SK-N-MC (cell line): Measurements from ENCODE around the gene CCR5.

ENCODE experiments used
- EZH2 ChIP-seq: fragments of 200-600 bp; sonication (generic); IDR thresholded peaks from one replicate; pipeline ENCODE4 v1.6.1; 2017; ENCODE audit warnings: antibody characterized with exemption
- POLR2AphosphoS5 ChIP-seq: IDR thresholded peaks from 2 replicates; pipeline ENCODE4 v1.6.1; 2012; ENCODE audit warnings: mild to moderate bottlenecking, low read depth, low read length, borderline replicate concordance

- TF ChIP-seq EZH2 (no peak), POLR2AphosphoS5 (no peak)
Measured at GRCh38 chr3:46368569-46368968, 2.2 kb upstream of the CCR5 start.
